Osteoblast (primary cell): Measurements from ENCODE around the gene PHKB. TPM values are rescaled to one million over a fixed set of nuclear protein-coding genes. Genes with fewer than 3 reads are reported as not detected.

Experiments used
- DNase-seq: peaks from one replicate; pipeline ENCODE4 v3.0.0; 2011; ENCODE audit warnings: low spot score, mixed read lengths; ENCODE audit not compliant: insufficient read length; ENCODE audit errors: missing footprints
- H2AFZ ChIP-seq: 2 replicates; pipeline ENCODE4 v1.6.0; 2011; ENCODE audit warnings: mild to moderate bottlenecking, low read length
- H3K27ac ChIP-seq: 2 replicates; pipeline ENCODE4 v1.5.1; 2011; ENCODE audit warnings: mild to moderate bottlenecking, low read depth, low read length, moderate library complexity
- H3K27me3 ChIP-seq: 2 replicates; pipeline ENCODE4 v1.6.0; 2012; ENCODE audit warnings: mild to moderate bottlenecking, control low read depth, inconsistent platforms, low read length, moderate library complexity; ENCODE audit not compliant: insufficient read depth
- H3K36me3 ChIP-seq: 2 replicates; pipeline ENCODE4 v1.5.1; 2011; ENCODE audit warnings: mild to moderate bottlenecking, low read length, control low read depth, moderate library complexity; ENCODE audit not compliant: insufficient read depth
- H3K4me1 ChIP-seq: 2 replicates; pipeline ENCODE4 v1.5.1; 2011; ENCODE audit warnings: mild to moderate bottlenecking, low read length, control low read depth, moderate library complexity; ENCODE audit not compliant: insufficient read depth
- H3K4me2 ChIP-seq: 2 replicates; pipeline ENCODE4 v1.6.0; 2011; ENCODE audit warnings: mild to moderate bottlenecking, low read length; ENCODE audit not compliant: insufficient read depth
- H3K4me3 ChIP-seq: fragments of 200-600 bp; sonication (generic); 3 replicates; pipeline ENCODE4 v1.5.1; 2012; ENCODE audit warnings: mild to moderate bottlenecking, low read length, inconsistent platforms; ENCODE audit not compliant: insufficient read depth
- H3K79me2 ChIP-seq: 2 replicates; pipeline ENCODE4 v1.6.0; 2012; ENCODE audit warnings: mild to moderate bottlenecking, low read length, control low read depth, inconsistent platforms; ENCODE audit not compliant: insufficient read depth
- H3K9me3 ChIP-seq: 2 replicates; pipeline ENCODE4 v1.5.1; 2011; ENCODE audit warnings: low read depth, low read length, control low read depth
- H4K20me1 ChIP-seq: 2 replicates; pipeline ENCODE4 v1.6.0; 2012; ENCODE audit warnings: mild to moderate bottlenecking, low read length, control low read depth; ENCODE audit not compliant: insufficient read depth
- total RNA-seq: library from RNA; depleted of rRNA; stranded (reverse); fragments of >200 nt; gene quantifications from 2 replicates; pipeline ENCODE4 v1.2.3, GENCODE V29; 2012
- TF ChIP-seq, protein P1 (sequence below): IDR thresholded peaks from 2 replicates; pipeline ENCODE4 v1.5.1; 2011; ENCODE audit warnings: mild to moderate bottlenecking, low read depth, low read length, moderate library complexity; ENCODE audit errors: extremely low read depth

PHKB gene
- total RNA-seq, 1 donor, result 76.4 TPM

DNA sequence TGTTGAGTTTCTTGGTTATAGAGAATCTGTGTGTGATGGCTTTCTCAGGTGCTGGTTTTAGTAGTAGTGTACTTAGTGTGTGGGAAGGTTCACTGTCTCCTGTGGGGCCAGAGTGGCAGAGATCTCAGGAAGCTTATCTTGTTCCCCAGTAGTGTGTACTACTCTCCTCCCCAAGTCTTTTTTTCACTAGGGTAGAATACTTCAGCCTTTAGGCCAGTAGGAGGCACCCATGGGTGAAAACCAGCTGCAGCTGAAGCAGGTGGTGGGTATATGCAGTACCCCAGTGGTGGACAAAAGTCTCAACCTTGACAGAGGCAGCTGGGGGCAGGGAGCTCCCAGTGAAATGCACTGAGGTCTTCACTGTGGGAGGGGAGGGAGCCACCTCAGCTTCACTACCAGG is 109.9 kb downstream of the PHKB start:
- no peak overlapping the region for H3K4me2 ChIP-seq
- H3K27me3 ChIP-seq, result no peaks in the 10 kb centered on the region
- no peaks in the 10 kb centered on the region for H3K36me3 ChIP-seq
- H3K9me3 ChIP-seq, result no peaks in the 10 kb centered on the region
- no peak for DNase-seq
- no peak overlapping the region for H2AFZ ChIP-seq
- TF ChIP-seq, protein P1, sequence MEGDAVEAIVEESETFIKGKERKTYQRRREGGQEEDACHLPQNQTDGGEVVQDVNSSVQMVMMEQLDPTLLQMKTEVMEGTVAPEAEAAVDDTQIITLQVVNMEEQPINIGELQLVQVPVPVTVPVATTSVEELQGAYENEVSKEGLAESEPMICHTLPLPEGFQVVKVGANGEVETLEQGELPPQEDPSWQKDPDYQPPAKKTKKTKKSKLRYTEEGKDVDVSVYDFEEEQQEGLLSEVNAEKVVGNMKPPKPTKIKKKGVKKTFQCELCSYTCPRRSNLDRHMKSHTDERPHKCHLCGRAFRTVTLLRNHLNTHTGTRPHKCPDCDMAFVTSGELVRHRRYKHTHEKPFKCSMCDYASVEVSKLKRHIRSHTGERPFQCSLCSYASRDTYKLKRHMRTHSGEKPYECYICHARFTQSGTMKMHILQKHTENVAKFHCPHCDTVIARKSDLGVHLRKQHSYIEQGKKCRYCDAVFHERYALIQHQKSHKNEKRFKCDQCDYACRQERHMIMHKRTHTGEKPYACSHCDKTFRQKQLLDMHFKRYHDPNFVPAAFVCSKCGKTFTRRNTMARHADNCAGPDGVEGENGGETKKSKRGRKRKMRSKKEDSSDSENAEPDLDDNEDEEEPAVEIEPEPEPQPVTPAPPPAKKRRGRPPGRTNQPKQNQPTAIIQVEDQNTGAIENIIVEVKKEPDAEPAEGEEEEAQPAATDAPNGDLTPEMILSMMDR, result no peak
- H4K20me1 ChIP-seq, result peaks cover 15% of the 10 kb centered on the region
- H3K79me2 ChIP-seq, result no peaks in the 10 kb centered on the region
- H3K4me1 ChIP-seq, result peaks cover 17% of the 10 kb centered on the region
- no peak overlapping the region for H3K27ac ChIP-seq
- no peak overlapping the region for H3K4me3 ChIP-seq

DNA sequence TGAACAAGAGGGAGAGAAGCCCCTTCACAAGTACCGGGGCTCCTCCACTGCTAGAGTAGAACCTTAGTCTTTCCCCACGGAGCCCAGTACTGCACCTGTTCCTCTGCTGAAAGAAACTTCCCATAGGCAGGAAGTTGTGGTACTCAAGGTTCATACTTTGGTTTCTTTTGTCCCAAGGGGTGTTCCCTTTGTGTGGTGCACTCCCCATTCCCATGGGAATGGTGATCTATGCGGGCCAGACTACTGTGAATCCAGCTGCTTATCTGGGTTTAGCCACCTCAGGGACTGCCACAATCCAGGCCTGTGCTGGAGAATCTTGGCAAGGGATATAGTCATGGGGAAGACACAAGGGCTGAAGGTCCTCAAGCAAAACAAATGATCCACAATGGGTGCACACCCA is 110.6 kb downstream of the PHKB start:
- Histone ChIP-seq H3K9me3 (no peaks in the 10 kb centered on the region), H2AFZ (no peak overlapping the region), H3K27me3 (no peaks in the 10 kb centered on the region), H3K4me2 (no peak overlapping the region), H3K79me2 (no peaks in the 10 kb centered on the region), H3K4me3 (no peak overlapping the region), H4K20me1 (peaks cover 15% of the 10 kb centered on the region), H3K4me1 (peaks cover 17% of the 10 kb centered on the region), H3K36me3 (no peaks in the 10 kb centered on the region), H3K27ac (no peak overlapping the region)
- no peak for DNase-seq
- TF ChIP-seq, protein P1, result no peak

DNA sequence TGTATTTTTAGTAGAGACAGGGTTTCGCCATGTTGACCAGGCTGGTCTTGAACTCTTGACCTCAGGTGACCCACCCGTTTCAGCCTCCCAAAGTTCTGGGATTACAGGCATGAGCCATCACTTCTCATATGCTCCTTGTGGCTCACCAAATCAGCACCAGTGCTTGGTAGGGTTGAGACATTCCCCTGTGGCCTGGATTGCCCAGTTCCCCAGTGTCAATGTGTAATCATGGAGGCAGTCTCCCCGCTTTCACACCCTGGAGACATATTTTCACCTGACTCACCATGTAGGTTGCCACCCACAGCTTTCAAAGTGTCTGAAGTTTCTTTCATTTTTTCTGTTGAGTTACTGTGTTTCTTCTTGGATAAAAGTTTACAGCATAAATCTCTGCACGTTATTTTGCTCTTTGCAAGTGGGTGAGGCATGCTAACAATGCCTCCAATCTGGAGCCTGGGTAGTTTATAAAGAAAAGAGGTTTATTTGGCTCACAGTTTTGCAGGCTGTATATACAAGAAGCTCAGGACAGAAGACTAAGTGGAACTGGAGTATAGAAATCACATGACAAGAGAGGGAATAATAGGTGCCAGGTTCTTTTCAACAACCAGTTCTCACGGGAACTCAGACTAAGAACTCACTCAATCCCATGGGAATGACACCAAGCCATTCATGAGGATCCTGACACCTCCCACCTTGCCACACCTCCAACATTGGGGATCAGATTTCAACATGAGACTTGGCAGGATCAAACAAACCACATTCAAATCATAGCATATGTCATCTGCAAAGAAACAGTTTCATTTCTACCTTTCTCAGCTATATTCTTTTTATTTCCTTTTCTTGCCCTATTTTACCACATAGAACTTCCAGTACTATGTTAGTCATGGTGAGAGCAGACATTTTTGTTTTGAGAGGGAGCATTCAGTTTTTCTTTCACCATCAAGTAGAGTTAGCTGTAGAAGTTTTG is 113.2 kb downstream of the PHKB start:
- H3K9me3 ChIP-seq, result no peaks in the 10 kb centered on the region
- no peaks in the 10 kb centered on the region for H3K79me2 ChIP-seq
- peaks cover 22% of the 10 kb centered on the region for H3K4me1 ChIP-seq
- TF ChIP-seq, protein P1, result no peak
- peak; percentile 83 for DNase-seq
- H3K27ac ChIP-seq, result peak overlapping the region; percentile 67
- no peaks in the 10 kb centered on the region for H3K36me3 ChIP-seq
- H3K4me2 ChIP-seq, result peak overlapping the region; percentile 62
- no peak overlapping the region for H2AFZ ChIP-seq
- H3K27me3 ChIP-seq, result no peaks in the 10 kb centered on the region
- no peak overlapping the region for H3K4me3 ChIP-seq
- peaks cover 15% of the 10 kb centered on the region for H4K20me1 ChIP-seq

DNA sequence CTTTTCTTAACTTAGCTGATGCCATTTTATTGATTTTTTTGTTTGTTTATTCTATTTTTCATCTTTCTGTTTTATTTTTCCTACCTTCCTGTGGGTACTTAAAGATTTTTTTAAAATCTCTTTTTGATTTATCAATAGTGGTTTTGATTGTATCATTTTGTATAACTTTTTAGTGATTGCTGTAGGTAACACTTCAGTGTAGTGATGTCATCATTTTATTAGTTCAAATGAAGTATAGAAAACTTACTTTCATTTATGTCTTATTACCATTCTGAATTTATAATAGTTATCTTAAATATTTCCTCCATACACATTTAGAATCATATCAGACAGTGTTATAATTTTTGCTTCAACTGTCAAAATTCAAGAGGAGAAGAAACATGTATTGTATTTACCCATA is 115.9 kb downstream of the PHKB start:
- H3K4me3 ChIP-seq, result no peak overlapping the region
- H2AFZ ChIP-seq, result no peak overlapping the region
- H3K4me2 ChIP-seq, result no peak overlapping the region
- H3K27me3 ChIP-seq, result no peaks in the 10 kb centered on the region
- H3K9me3 ChIP-seq, result no peaks in the 10 kb centered on the region
- TF ChIP-seq, protein P1, result no peak
- no peaks in the 10 kb centered on the region for H3K79me2 ChIP-seq
- H3K4me1 ChIP-seq, result peaks cover 22% of the 10 kb centered on the region
- H3K36me3 ChIP-seq, result no peaks in the 10 kb centered on the region
- H4K20me1 ChIP-seq, result peaks cover 8% of the 10 kb centered on the region
- no peak for DNase-seq
- H3K27ac ChIP-seq, result no peak overlapping the region
